Measurements from ENCODE around the gene UBL4A.
A peak's percentile ranks its signal among the peaks of the same experiment; 100 is the strongest.

Gene UBL4A

GRCh38 chrX:154481911-154482601 lies 4.4 kb downstream of the UBL4A start:
- no peak for DNase-seq

- no peak for DNase-seq
Measured at GRCh38 chrX:154481195-154481594, 5.2 kb downstream of the UBL4A start.

- DNase-seq, result peak; percentile 84 to 87
Measured at GRCh38 chrX:154478728-154479622, 7.4 kb downstream of the UBL4A start, which contains the start of gene LAGE3. LAGE3 (minus strand) TSS chrX:154479281; CDS start chrX:154478915, 366 bp downstream.

GRCh38 chrX:154477891-154478477 lies 8.4 kb downstream of the UBL4A start:
- DNase-seq, result no peak

GRCh38 chrX:154476821-154477220 lies 9.6 kb downstream of the UBL4A start:
- DNase-seq, result no peak

GRCh38 chrX:154473683-154474082 lies 12.7 kb downstream of the UBL4A start:
- DNase-seq, result no peak

GRCh38 chrX:154472685-154473632 lies 13.5 kb downstream of the UBL4A start:
- DNase-seq, result no peak

GRCh38 chrX:154471839-154472684 lies 14.4 kb downstream of the UBL4A start:
- DNase-seq, result no peak

- no peak for DNase-seq
Measured at GRCh38 chrX:154470914-154471568, 15.4 kb downstream of the UBL4A start.

- no peak for DNase-seq
Measured at GRCh38 chrX:154470434-154470833, 16.0 kb downstream of the UBL4A start.

- no peak for DNase-seq
Measured at GRCh38 chrX:154469880-154470279, 16.5 kb downstream of the UBL4A start.

GRCh38 chrX:154469114-154469513 lies 17.3 kb downstream of the UBL4A start:
- DNase-seq, result no peak

GRCh38 chrX:154468217-154468616 lies 18.2 kb downstream of the UBL4A start:
- no peak for DNase-seq

GRCh38 chrX:154467556-154467955 lies 18.9 kb downstream of the UBL4A start:
- DNase-seq, result no peak

GRCh38 chrX:154466907-154467306 lies 19.5 kb downstream of the UBL4A start:
- no peak for DNase-seq

GRCh38 chrX:154466036-154466435 lies 20.4 kb downstream of the UBL4A start:
- DNase-seq, result no peak

GRCh38 chrX:154465601-154466000 lies 20.8 kb downstream of the UBL4A start:
- DNase-seq, result no peak

GRCh38 chrX:154464806-154465365 lies 21.5 kb downstream of the UBL4A start:
- DNase-seq, result no peak

- DNase-seq, result no peak
Measured at GRCh38 chrX:154463611-154464220, 22.7 kb downstream of the UBL4A start.

GRCh38 chrX:154462396-154462795 lies 24.0 kb downstream of the UBL4A start:
- peak in 1 of 2 donors; percentile 21 for DNase-seq

All from hippocampal formation (tissue), 2 donors.